ENCODE data around the gene ATP9A.

DNA sequence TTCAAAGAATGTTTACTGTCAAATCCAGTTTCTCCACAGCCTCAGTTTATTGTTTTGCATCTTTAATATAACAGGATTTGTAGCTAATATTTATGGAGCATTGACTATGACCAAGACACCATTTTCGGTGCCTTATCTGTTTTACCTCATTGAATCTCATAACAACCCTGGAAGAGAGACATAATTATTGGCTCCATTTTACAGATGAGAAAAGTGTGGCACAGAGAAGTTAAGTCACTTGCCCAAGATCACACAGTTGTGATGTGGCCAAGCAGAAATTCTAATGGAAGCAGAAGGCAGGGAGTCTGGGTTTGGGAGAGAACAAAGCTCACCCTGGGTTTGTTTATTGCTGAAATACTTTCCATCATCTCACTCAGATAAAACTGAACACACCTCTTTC, 208.1 kb downstream of the ATP9A start:
- no peak for TF ChIP-seq POLR2A (IDR thresholded peaks at IDR 0.05; ENCODE audit: low read depth, low read length)
- TF ChIP-seq, protein P1, sequence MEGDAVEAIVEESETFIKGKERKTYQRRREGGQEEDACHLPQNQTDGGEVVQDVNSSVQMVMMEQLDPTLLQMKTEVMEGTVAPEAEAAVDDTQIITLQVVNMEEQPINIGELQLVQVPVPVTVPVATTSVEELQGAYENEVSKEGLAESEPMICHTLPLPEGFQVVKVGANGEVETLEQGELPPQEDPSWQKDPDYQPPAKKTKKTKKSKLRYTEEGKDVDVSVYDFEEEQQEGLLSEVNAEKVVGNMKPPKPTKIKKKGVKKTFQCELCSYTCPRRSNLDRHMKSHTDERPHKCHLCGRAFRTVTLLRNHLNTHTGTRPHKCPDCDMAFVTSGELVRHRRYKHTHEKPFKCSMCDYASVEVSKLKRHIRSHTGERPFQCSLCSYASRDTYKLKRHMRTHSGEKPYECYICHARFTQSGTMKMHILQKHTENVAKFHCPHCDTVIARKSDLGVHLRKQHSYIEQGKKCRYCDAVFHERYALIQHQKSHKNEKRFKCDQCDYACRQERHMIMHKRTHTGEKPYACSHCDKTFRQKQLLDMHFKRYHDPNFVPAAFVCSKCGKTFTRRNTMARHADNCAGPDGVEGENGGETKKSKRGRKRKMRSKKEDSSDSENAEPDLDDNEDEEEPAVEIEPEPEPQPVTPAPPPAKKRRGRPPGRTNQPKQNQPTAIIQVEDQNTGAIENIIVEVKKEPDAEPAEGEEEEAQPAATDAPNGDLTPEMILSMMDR (conservative IDR thresholded peaks at IDR 0.05; ENCODE audit: low read depth, low read length): no peak
- no peak for TF ChIP-seq CEBPB (IDR thresholded peaks at IDR 0.05; ENCODE audit: low read depth, low read length)
- TF ChIP-seq RAD21 (IDR thresholded peaks at IDR 0.05; ENCODE audit: low read length): no peak
- no peak for TF ChIP-seq MXI1 (IDR thresholded peaks at IDR 0.05; ENCODE audit: borderline replicate concordance, low read depth, low read length)
- TF ChIP-seq USF2 (IDR thresholded peaks at IDR 0.05; ENCODE audit: low read depth, low read length): no peak
- TF ChIP-seq RFX5 (IDR thresholded peaks at IDR 0.05; ENCODE audit: low read depth, low read length): no peak
- no peak for TF ChIP-seq MAZ (IDR thresholded peaks at IDR 0.05; ENCODE audit: borderline replicate concordance, low read depth, low read length)
- TF ChIP-seq BHLHE40 (IDR thresholded peaks at IDR 0.05; ENCODE audit: low read depth, low read length): no peak
- no peak for TF ChIP-seq SMC3 (IDR thresholded peaks at IDR 0.05; ENCODE audit: low read depth, low read length)
